Natural killer cell (primary cell): ENCODE results near the gene FIG4. TPM values are rescaled to one million over a fixed set of nuclear protein-coding genes. Genes with fewer than 3 reads are reported as not detected.

Source experiments
- ATAC-seq, 3 donors: fragments of 150-1000 bp in 2 of 3; fragments of 200-7000 bp in 1 of 3; cut with Tn5 transposase; 1 replicate in 1 of 3; 2 replicates in 2 of 3; pipeline ENCODE4 v1.10.0; 2021; ENCODE audit warnings: mild to moderate bottlenecking in 2 of 3, moderate library complexity in 2 of 3
- DNase-seq, 2 donors: peaks; one replicate each; pipeline versions ENCODE4 v3.0.0 to v3.0.0-alpha.2; 2013 to 2021; ENCODE audit warnings: mixed read lengths in 1 of 2
- H3K27ac ChIP-seq: one replicate; pipeline ENCODE4 v1.5.1; 2013; ENCODE audit warnings: mild to moderate bottlenecking, low read length
- H3K27me3 ChIP-seq: one replicate; pipeline ENCODE4 v1.6.1; 2013; ENCODE audit warnings: low read length; ENCODE audit not compliant: control insufficient read depth, insufficient read depth
- H3K36me3 ChIP-seq: one replicate; pipeline ENCODE4 v1.6.1; 2013; ENCODE audit warnings: low read length; ENCODE audit not compliant: control insufficient read depth, insufficient read depth
- H3K4me1 ChIP-seq: one replicate; pipeline ENCODE4 v1.6.1; 2013; ENCODE audit warnings: low read length; ENCODE audit not compliant: control insufficient read depth, insufficient read depth
- H3K4me3 ChIP-seq: one replicate; pipeline ENCODE4 v1.5.1; 2013; ENCODE audit warnings: low read length
- H3K9me3 ChIP-seq: one replicate; pipeline ENCODE4 v1.6.1; 2013; ENCODE audit warnings: low read length; ENCODE audit not compliant: control insufficient read depth, insufficient read depth
- H3K27ac Mint-ChIP-seq, 2 donors: one replicate each; pipeline ENCODE4 v1.8.0; 2022; ENCODE audit warnings: mild to moderate bottlenecking in 2 of 2, mixed read lengths in 2 of 2, moderate library complexity in 1 of 2
- H3K27me3 Mint-ChIP-seq, 2 donors: one replicate each; pipeline ENCODE4 v1.8.0; 2022; ENCODE audit warnings: low read depth in 2 of 2, mixed read lengths in 2 of 2
- H3K36me3 Mint-ChIP-seq: one replicate; pipeline ENCODE4 v1.8.0; 2022; ENCODE audit warnings: mixed read lengths
- H3K4me1 Mint-ChIP-seq, 2 donors: one replicate each; pipeline ENCODE4 v1.8.0; 2022; ENCODE audit warnings: mixed read lengths in 2 of 2
- H3K4me3 Mint-ChIP-seq: one replicate; pipeline ENCODE4 v1.8.0; 2022; ENCODE audit warnings: mild to moderate bottlenecking, moderate library complexity, mixed read lengths
- H3K9me3 Mint-ChIP-seq, 2 donors: one replicate each; pipeline ENCODE4 v1.8.0; 2022; ENCODE audit warnings: mixed read lengths in 2 of 2
- WGBS: methylation state at CpG from one replicate; pipeline ENCODE4 v1.1.7; 2013; ENCODE audit warnings: missing lambda C conversion rate; ENCODE audit not compliant: insufficient coverage; 5-methylcytosine and 5-hydroxymethylcytosine counted together
- intact Hi-C: fragments of 100-400 bp; cut with micrococcal nuclease; formaldehyde crosslinking; loops from one replicate; pipeline ENCODE4 v1.14.2; 2022
- total RNA-seq, 4 donors: library from RNA; stranded (reverse); fragments of 120-200 nt in 1 of 4; gene quantifications; one replicate each; pipeline versions ENCODE4 v1.2.3 to v1.2.4, GENCODE V29; 2013 to 2022
- TF ChIP-seq, protein P1 (sequence below): fragments of 200-600 bp; IDR thresholded peaks from one replicate; pipeline ENCODE4 v1.8.0; 2022; ENCODE audit warnings: antibody characterized with exemption

Gene FIG4
- total RNA-seq, 3 donors from 2014 or later (not counting 1 experiment from before 2014, with no cell fraction given), result 15.7 to 38.5 (median 20.7) TPM

DNA sequence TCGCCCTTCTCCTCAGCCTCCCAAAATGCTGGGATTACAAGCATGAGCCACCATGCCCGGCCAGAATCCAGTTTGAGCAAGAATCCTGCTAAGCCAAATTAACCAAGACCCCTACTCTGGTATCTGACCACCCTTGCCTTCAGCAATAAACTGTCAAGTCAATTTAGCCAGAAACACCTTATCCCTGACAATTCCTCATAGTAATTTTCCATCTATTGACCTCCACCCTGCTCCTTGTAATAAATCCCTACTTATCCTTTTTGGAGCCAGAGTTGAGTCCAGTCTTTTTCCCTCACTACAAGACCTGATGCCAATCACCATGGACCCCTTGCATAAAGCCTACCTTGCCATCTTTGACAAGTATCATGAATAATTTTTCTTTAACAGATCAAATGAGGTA lies 173.0 kb downstream of the FIG4 start:
- Mint-ChIP-seq H3K27me3 (peaks cover 15 to 18% of the 10 kb centered on the region in 2 donors), H3K27ac (no peak overlapping the region), H3K4me1 (no peaks in the 10 kb centered on the region), H3K9me3 (no peaks in the 10 kb centered on the region), H3K4me3 (no peak overlapping the region), H3K36me3 (no peaks in the 10 kb centered on the region)
- TF ChIP-seq, protein P1, sequence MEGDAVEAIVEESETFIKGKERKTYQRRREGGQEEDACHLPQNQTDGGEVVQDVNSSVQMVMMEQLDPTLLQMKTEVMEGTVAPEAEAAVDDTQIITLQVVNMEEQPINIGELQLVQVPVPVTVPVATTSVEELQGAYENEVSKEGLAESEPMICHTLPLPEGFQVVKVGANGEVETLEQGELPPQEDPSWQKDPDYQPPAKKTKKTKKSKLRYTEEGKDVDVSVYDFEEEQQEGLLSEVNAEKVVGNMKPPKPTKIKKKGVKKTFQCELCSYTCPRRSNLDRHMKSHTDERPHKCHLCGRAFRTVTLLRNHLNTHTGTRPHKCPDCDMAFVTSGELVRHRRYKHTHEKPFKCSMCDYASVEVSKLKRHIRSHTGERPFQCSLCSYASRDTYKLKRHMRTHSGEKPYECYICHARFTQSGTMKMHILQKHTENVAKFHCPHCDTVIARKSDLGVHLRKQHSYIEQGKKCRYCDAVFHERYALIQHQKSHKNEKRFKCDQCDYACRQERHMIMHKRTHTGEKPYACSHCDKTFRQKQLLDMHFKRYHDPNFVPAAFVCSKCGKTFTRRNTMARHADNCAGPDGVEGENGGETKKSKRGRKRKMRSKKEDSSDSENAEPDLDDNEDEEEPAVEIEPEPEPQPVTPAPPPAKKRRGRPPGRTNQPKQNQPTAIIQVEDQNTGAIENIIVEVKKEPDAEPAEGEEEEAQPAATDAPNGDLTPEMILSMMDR, result no peak
- Histone ChIP-seq H3K4me1 (no peaks in the 10 kb centered on the region), H3K9me3 (no peaks in the 10 kb centered on the region), H3K36me3 (no peaks in the 10 kb centered on the region), H3K4me3 (no peak overlapping the region), H3K27ac (no peak overlapping the region), H3K27me3 (no peaks in the 10 kb centered on the region)
- ATAC-seq (no peak), DNase-seq (no peak)
- intact Hi-C loops, result no loop called here
- 77% methylated on average over 2 of the region's 2 CpGs for WGBS

DNA sequence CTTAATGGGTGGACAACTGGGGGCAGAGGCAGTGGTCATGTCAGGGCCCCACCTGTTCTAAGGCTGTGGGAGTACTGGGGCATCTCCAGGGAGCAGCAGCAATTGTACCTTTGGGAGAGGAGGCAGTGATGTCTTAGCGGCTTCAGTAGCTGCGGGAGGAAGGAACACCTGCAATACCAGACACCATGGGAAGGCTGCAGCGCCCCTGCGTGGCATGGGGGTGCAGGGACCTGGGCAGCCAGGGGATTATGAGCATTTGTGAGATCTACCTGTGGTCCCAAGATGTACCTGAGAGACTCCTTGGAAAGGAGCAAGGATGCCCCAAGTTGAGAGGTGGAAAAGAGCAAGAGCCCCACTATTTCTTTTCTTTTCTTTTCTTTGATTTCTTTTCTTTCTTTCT lies 174.9 kb downstream of the FIG4 start:
- TF ChIP-seq, protein P1, result no peak
- Mint-ChIP-seq H3K4me1 (no peaks in the 10 kb centered on the region), H3K36me3 (no peaks in the 10 kb centered on the region), H3K27ac (no peak overlapping the region), H3K27me3 (peaks cover 8 to 14% of the 10 kb centered on the region in 2 donors), H3K4me3 (no peak overlapping the region), H3K9me3 (no peaks in the 10 kb centered on the region)
- H3K9me3 ChIP-seq, result no peaks in the 10 kb centered on the region
- H3K27ac ChIP-seq, result no peak overlapping the region
- no peaks in the 10 kb centered on the region for H3K27me3 ChIP-seq
- 75% methylated on average over 4 of the region's 4 CpGs for WGBS
- H3K4me3 ChIP-seq, result no peak overlapping the region
- intact Hi-C loops, result no loop called here
- ATAC-seq (no peak), DNase-seq (no peak)
- no peaks in the 10 kb centered on the region for H3K36me3 ChIP-seq
- no peaks in the 10 kb centered on the region for H3K4me1 ChIP-seq

DNA sequence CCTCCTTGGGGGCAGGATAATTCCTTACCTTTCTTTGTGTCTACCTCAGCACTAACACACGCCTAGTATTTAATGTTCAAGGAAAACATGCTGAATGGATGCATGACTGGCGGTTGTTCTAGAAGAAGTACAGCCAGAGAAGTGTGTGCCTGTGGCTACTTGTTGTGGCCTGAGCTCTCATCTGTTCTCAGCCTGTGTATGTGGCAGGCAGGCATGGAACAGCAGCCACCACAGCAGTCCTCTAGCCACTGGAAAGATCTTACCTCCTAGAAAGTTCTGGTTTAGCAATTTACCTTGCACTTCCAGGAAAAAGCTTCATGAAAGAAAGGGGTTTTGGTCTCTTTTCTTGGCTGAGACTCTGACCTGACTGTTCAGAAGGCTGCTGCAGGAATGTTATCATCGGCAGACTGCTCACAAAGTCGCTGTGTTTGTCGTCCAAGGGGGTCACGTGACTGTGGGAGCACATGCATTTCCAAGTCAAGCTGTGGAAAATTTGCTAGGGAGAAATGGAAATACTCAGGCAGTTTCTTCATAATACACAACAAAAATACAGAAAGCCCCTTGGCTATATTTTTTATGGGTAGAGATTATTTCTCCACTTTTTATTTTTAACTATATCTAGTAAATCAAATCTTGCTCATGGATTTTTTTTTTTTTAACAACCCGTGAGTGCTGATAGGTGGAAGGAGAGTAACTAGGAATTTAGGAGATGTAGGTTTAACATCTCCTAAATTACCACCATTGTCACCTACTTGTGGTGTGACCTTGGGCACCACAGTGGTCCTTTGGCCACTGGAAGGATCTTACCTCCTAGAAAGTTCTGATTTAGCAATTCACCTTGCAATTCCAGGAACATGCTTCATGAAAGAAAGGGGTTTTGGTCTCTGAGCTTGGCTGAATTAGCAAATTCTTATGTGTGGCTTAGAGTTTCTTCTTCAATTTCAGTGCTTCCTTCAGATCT lies 176.2 kb downstream of the FIG4 start:
- no peaks in the 10 kb centered on the region for H3K9me3 ChIP-seq
- Mint-ChIP-seq H3K9me3 (no peaks in the 10 kb centered on the region), H3K27me3 (peaks cover 7 to 14% of the 10 kb centered on the region in 2 donors), H3K4me1 (no peaks in the 10 kb centered on the region), H3K27ac (no peak overlapping the region), H3K4me3 (no peak overlapping the region), H3K36me3 (no peaks in the 10 kb centered on the region)
- no peaks in the 10 kb centered on the region for H3K36me3 ChIP-seq
- H3K27me3 ChIP-seq, result no peaks in the 10 kb centered on the region
- ATAC-seq, result no peak
- intact Hi-C loops, result no loop called here
- H3K27ac ChIP-seq, result no peak overlapping the region
- no peak for DNase-seq
- H3K4me1 ChIP-seq, result no peaks in the 10 kb centered on the region
- H3K4me3 ChIP-seq, result no peak overlapping the region
- WGBS, result 73% methylated on average over 6 of the region's 7 CpGs
- TF ChIP-seq, protein P1, result no peak
